Transverse colon (tissue), 4 donors: ENCODE measurements around the gene INSIG2. TPM values are rescaled to one million over a fixed set of nuclear protein-coding genes. Genes with fewer than 3 reads are reported as not detected.

ENCODE experiments used
- DNase-seq: peaks from one replicate; pipeline ENCODE4 v3.0.0-alpha.2; 2019
- H3K27ac ChIP-seq, 4 donors: fragments of 200-600 bp; sonication (generic); 2 replicates each; pipeline ENCODE4 v1.5.1; 2016 to 2018; ENCODE audit warnings: inconsistent platforms in 4 of 4
- H3K27me3 ChIP-seq: fragments of 200-600 bp; sonication (generic); 2 replicates; pipeline ENCODE4 v1.5.1; 2017; ENCODE audit warnings: inconsistent platforms
- H3K36me3 ChIP-seq, 4 donors: fragments of 200-600 bp; sonication (generic); 2 replicates each; pipeline ENCODE4 v1.5.1; 2017 to 2019; ENCODE audit warnings: inconsistent platforms in 4 of 4
- H3K4me1 ChIP-seq, 4 donors: fragments of 200-600 bp; sonication (generic); 2 replicates each; pipeline ENCODE4 v1.5.1; 2017 to 2020; ENCODE audit warnings: inconsistent platforms in 4 of 4
- H3K4me3 ChIP-seq, 4 donors: fragments of 200-600 bp; sonication (generic); 1 replicate in 1 of 4; 2 replicates in 3 of 4; pipeline versions ENCODE4 v1.5.1 to v1.6.1; 2017 to 2019; ENCODE audit warnings: inconsistent platforms in 4 of 4
- H3K9me3 ChIP-seq, 2 donors: fragments of 200-600 bp; sonication (generic); 2 replicates each; pipeline ENCODE4 v1.5.1; 2017 to 2019; ENCODE audit warnings: inconsistent platforms in 2 of 2
- CTCF ChIP-seq, 5 experiments: fragments of 200-600 bp in 3 of 5; fragments of 450-650 bp in 2 of 5; sonication (generic) in 3 of 5; IDR thresholded peaks; 1 replicate in 2 of 5; 2 replicates in 3 of 5; pipeline ENCODE4 v1.5.1; 2016 to 2017; ENCODE audit warnings: antibody characterized with exemption in 5 of 5, inconsistent platforms in 3 of 5, mild to moderate bottlenecking in 2 of 5, moderate library complexity in 1 of 5
- EP300 ChIP-seq: sonication (generic); formaldehyde crosslinking; IDR thresholded peaks from one replicate; pipeline ENCODE4 v1.6.1; 2017; ENCODE audit warnings: antibody characterized with exemption, low read depth
- POLR2A ChIP-seq: fragments of 450-650 bp; IDR thresholded peaks from one replicate; pipeline ENCODE4 v1.6.1; 2016; ENCODE audit warnings: antibody characterized with exemption, mild to moderate bottlenecking, moderate library complexity
- POLR2AphosphoS5 ChIP-seq, 3 donors: sonication (generic); formaldehyde crosslinking; IDR thresholded peaks; one replicate each; pipeline ENCODE4 v1.6.1; 2016; ENCODE audit warnings: antibody characterized with exemption in 3 of 3
- WGBS, 2 donors: methylation state at CpG; one replicate each; pipeline ENCODE4 v1.1.5; 2018; ENCODE audit warnings: low coverage in 1 of 2; 5-methylcytosine and 5-hydroxymethylcytosine counted together
- in situ Hi-C, 4 donors: fragments of 200-750 bp; cut with MboI; loops; one replicate each; pipeline versions ENCODE4 v1.15.0 to v1.15.1; 2017; ENCODE audit warnings: low sequenced_read_pairs in 3 of 4, low pct_ligation_motif_present in 1 of 4, low pct_unique_long_range_greater_than_20kb in 1 of 4
- intact Hi-C: fragments of 100-400 bp; cut with DNase I; formaldehyde crosslinking; loops from one replicate; pipeline ENCODE4 v1.15.1; 2023; ENCODE audit warnings: low total_unique reads
- total RNA-seq, 4 donors: library from RNA; depleted of rRNA; stranded (reverse); fragments of >200 nt; gene quantifications; one replicate each; pipeline ENCODE4 v1.1.0, GENCODE V29; 2016

Gene INSIG2
- total RNA-seq, 4 donors from 2014 or later, result 1.00 to 19.5 (median 12.3) TPM

GRCh38 chr2:118051826-118052358 lies 36.4 kb upstream of the INSIG2 start:
- H3K9me3 ChIP-seq, result no peaks in the 10 kb centered on the region
- 82 to 88% methylated on average over 3 of the region's 3 CpGs for WGBS, 2 donors
- TF ChIP-seq POLR2A, result no peak
- no peak for TF ChIP-seq CTCF (IDR thresholded peaks at IDR 0.05)
- TF ChIP-seq EP300, result no peak
- no peak for TF ChIP-seq POLR2AphosphoS5 (IDR thresholded peaks at IDR 0.05)
- H3K36me3 ChIP-seq, result no peaks in the 10 kb centered on the region
- in situ Hi-C loops (no loop called here), intact Hi-C loops (no loop called here)
- H3K4me1 ChIP-seq, result peaks cover 0 to 2% (median 0%) of the 10 kb centered on the region in 4 donors
- no peak for DNase-seq
- H3K4me3 ChIP-seq, result no peak overlapping the region
- no peak overlapping the region for H3K27ac ChIP-seq
- H3K27me3 ChIP-seq, result peaks cover 22% of the 10 kb centered on the region

- Histone ChIP-seq H3K4me1 (no peaks in the 10 kb centered on the region), H3K36me3 (no peaks in the 10 kb centered on the region), H3K9me3 (no peaks in the 10 kb centered on the region), H3K4me3 (no peak overlapping the region), H3K27me3 (peaks cover 16% of the 10 kb centered on the region), H3K27ac (no peak overlapping the region)
- WGBS, 2 donors, result 89% methylated on average over 2 of the region's 2 CpGs; no CpG with 5 or more reads in 1 of the 2 donors
- intact Hi-C loops (no loop called here), in situ Hi-C loops (no loop called here)
- TF ChIP-seq POLR2AphosphoS5 (IDR thresholded peaks at IDR 0.05) (no peak), EP300 (no peak), CTCF (IDR thresholded peaks at IDR 0.05) (no peak), POLR2A (no peak)
- no peak for DNase-seq
Observed at GRCh38 chr2:118052474-118052873, 35.8 kb upstream of the INSIG2 start.

GRCh38 chr2:118053681-118054080 lies 34.6 kb upstream of the INSIG2 start:
- Histone ChIP-seq H3K9me3 (no peaks in the 10 kb centered on the region), H3K27ac (no peak overlapping the region), H3K27me3 (peaks cover 6% of the 10 kb centered on the region), H3K4me1 (no peaks in the 10 kb centered on the region), H3K4me3 (no peak overlapping the region), H3K36me3 (no peaks in the 10 kb centered on the region)
- no peak for DNase-seq
- in situ Hi-C loops (no loop called here), intact Hi-C loops (no loop called here)
- 83 to 90% methylated on average over 7 of the region's 7 CpGs for WGBS, 2 donors
- TF ChIP-seq EP300, result no peak
- TF ChIP-seq CTCF (IDR thresholded peaks at IDR 0.05), result no peak
- no peak for TF ChIP-seq POLR2AphosphoS5 (IDR thresholded peaks at IDR 0.05)
- TF ChIP-seq POLR2A, result no peak

- peaks cover 6% of the 10 kb centered on the region for H3K27me3 ChIP-seq
- H3K4me1 ChIP-seq, result no peaks in the 10 kb centered on the region
- 55 to 79% methylated on average over 2 to 3 of the region's 3 CpGs for WGBS, 2 donors
- no peaks in the 10 kb centered on the region for H3K9me3 ChIP-seq
- intact Hi-C loops, result no loop called here
- H3K4me3 ChIP-seq, result no peak overlapping the region
- DNase-seq, result no peak
- no peaks in the 10 kb centered on the region for H3K36me3 ChIP-seq
- in situ Hi-C loops, result no loop called here
- no peak for TF ChIP-seq CTCF (IDR thresholded peaks at IDR 0.05)
- no peak for TF ChIP-seq POLR2AphosphoS5 (IDR thresholded peaks at IDR 0.05)
- TF ChIP-seq POLR2A, result no peak
- no peak for TF ChIP-seq EP300
- no peak overlapping the region for H3K27ac ChIP-seq
Observed at GRCh38 chr2:118054213-118055008, 33.9 kb upstream of the INSIG2 start.
